ENCODE data around the gene LEFTY2. TPM values are rescaled to one million over a fixed set of nuclear protein-coding genes. Genes with fewer than 3 reads are reported as not detected.
"Not testable (repeated sequence)": the region's sequence is repeated elsewhere in the genome, so short reads cannot be mapped to it uniquely, and the experiment has no call there.

LEFTY2 gene
- total and polyA plus RNA-seq, 7 donors, result 0.03 to 1.2 (median 0.13) TPM; not detected in 2

DNA sequence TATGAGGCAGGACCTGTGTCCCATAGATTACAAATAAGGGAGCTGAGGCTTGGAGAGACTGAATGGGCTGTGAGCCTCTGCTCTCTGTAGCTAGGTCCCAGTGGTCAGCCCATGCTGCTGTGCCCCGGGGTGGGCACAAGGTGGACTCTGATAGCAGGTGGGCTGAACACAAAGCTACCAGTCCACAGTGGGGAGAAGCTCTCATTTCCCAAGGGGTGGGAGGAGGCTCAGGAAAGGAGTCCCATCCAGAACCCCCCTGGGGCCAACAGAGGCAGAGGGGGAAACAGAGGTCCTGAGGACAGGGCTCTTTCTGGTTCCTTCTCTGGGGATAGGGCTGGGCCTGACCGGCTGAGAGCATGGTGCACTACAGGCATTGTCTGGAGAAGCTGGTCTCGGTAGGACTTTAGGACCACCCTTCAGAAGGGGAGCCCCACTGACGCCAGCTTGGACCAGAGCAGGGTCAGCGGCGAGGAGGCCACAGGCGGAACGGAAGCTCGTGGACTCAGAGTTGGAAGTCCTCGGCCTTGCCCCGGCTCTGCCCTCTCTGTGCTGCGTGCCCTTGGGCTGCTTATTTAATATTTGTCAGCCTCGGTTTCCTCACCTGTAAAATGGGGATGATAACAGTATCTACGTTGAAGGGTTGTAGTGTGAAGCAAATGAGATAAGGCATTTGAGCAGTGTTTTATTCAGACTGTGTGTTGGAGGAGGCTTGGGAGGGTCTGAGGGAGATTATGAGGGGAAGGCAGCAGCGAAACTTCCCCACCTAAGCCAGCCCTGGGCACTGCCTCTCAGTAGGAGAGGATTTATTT lies 31.5 kb upstream of the LEFTY2 start:
- Histone ChIP-seq H3K27ac (no peak overlapping the region), H3K9me3 (no peaks in the 10 kb centered on the region), H3K27me3 (ENCODE audit: insufficient read depth in 3 of 3, low read length in 2 of 3) (no peaks in the 10 kb centered on the region), H3K36me3 (ENCODE audit: insufficient read depth in 1 of 2, low read depth in 1 of 2) (no peaks in the 10 kb centered on the region), H3K4me1 (no peaks in the 10 kb centered on the region), H3K4me3 (no peak overlapping the region)
- no peak for ATAC-seq
- peak in 1 of 2 donors; percentile 22 for DNase-seq
- WGBS, 3 donors, result 89 to 92% (median 91%) methylated on average over 15 of the region's 15 CpGs
- TF ChIP-seq, protein P1, sequence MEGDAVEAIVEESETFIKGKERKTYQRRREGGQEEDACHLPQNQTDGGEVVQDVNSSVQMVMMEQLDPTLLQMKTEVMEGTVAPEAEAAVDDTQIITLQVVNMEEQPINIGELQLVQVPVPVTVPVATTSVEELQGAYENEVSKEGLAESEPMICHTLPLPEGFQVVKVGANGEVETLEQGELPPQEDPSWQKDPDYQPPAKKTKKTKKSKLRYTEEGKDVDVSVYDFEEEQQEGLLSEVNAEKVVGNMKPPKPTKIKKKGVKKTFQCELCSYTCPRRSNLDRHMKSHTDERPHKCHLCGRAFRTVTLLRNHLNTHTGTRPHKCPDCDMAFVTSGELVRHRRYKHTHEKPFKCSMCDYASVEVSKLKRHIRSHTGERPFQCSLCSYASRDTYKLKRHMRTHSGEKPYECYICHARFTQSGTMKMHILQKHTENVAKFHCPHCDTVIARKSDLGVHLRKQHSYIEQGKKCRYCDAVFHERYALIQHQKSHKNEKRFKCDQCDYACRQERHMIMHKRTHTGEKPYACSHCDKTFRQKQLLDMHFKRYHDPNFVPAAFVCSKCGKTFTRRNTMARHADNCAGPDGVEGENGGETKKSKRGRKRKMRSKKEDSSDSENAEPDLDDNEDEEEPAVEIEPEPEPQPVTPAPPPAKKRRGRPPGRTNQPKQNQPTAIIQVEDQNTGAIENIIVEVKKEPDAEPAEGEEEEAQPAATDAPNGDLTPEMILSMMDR (IDR thresholded peaks at IDR 0.05), result no peak
- intact Hi-C loops (cut with DNase I), result loop anchor here in 1 of 2 donors (10.0 kb wide), 2 partner anchors 98 to 198 kb away; partner anchors contain the start of gene SRP9

DNA sequence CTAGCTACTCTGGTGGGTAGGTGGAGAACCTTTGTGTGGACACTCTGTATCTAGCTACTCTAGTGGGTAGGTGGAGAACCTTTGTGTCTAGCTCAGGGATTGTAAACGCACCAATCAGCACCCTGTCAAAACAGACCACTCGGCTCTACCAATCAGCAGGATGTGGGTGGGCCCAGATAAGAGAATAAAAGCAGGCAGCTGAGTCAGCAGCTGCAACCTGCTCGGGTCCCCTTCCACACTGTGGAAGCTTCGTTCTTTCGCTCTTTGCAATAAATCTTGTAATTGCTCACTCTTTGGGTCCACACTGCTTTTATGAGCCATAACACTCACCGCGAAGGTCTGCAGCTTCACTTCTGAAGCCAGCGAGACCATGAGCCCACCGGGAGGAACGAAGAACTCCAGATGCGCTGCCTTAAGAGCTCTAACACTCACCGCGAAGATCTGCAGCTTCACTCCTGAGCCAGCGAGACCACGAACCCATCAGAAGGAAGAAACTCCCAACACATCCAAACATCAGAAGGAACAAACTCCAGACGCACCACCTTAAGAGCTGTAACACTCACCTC lies 29.7 kb upstream of the LEFTY2 start:
- H3K27ac ChIP-seq; H3K4me1 ChIP-seq; H3K9me3 ChIP-seq; H3K27me3 ChIP-seq (ENCODE audit: insufficient read depth in 3 of 3, low read length in 2 of 3); ATAC-seq; H3K4me3 ChIP-seq; H3K36me3 ChIP-seq (ENCODE audit: insufficient read depth in 1 of 2, low read depth in 1 of 2): not testable (repeated sequence)
- 73 to 80% (median 77%) methylated on average over 16 of the region's 16 CpGs for WGBS, 3 donors
- intact Hi-C loops (cut with DNase I), result loop anchor here in 1 of 2 donors (10.0 kb wide), 2 partner anchors 96 to 196 kb away; partner anchors contain the start of gene SRP9
- peak in 1 of 2 donors; percentile 25 for DNase-seq

DNA sequence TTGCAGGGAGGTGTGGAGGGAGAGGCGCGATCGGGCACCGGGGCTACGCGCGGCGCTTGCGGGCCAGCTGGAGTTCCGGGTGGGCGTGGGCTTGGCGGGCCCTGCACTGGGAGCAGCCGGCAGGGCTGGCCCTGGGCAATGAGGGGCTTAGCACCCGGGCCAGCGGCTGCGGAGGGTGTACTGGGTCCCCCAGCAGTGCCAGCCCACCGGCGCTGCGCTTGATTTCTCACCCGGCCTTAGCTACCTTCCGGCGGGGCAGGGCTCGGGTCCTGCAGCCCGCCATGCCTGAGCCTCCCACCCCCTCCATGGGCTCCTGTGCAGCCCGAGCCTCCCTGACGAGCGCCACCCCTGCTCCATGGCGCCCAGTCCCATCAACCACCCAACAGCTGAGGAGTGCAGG lies 28.7 kb upstream of the LEFTY2 start:
- H3K4me3 ChIP-seq; H3K27me3 ChIP-seq (ENCODE audit: insufficient read depth in 3 of 3, low read length in 2 of 3); ATAC-seq; H3K4me1 ChIP-seq; H3K27ac ChIP-seq; H3K9me3 ChIP-seq; H3K36me3 ChIP-seq (ENCODE audit: insufficient read depth in 1 of 2, low read depth in 1 of 2): not testable (repeated sequence)
- WGBS, 3 donors, result 93 to 97% (median 93%) methylated on average over 17 to 28 of the region's 28 CpGs
- peak in 1 of 2 donors; percentile 28 for DNase-seq
- intact Hi-C loops (cut with DNase I), result loop anchor here in 1 of 2 donors (10.0 kb wide), 2 partner anchors 95 to 195 kb away; partner anchors contain the start of gene SRP9

DNA sequence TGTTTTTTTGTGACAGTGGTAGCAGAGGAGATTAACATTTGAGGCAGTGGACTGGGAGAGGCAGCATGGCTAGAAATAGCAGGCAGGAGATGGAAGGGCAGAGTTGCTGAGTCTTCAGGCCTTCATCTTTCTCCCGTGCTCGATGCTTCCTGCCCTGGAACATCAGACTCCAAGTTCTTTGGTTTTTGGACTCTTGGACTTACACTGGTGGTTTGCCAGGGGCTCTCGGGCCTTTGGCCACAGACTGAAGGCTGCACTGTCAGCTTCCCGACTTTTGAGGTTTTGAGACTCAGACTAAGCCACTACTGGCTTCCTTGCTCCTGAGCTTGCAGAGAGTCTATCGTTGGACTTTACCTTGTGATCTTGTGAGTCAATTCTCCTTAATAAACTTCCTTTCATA lies 24.2 kb upstream of the LEFTY2 start:
- intact Hi-C loops (cut with DNase I), result no loop called here
- Histone ChIP-seq H3K9me3 (no peaks in the 10 kb centered on the region), H3K36me3 (ENCODE audit: insufficient read depth in 1 of 2, low read depth in 1 of 2) (no peaks in the 10 kb centered on the region), H3K4me3 (no peak overlapping the region), H3K27ac (no peak overlapping the region), H3K4me1 (no peaks in the 10 kb centered on the region), H3K27me3 (ENCODE audit: insufficient read depth in 3 of 3, low read length in 2 of 3) (peaks cover 0 to 5% (median 0%) of the 10 kb centered on the region in 3 donors)
- TF ChIP-seq, protein P1 (IDR thresholded peaks at IDR 0.05), result no peak
- 49 to 69% (median 51%) methylated on average over 5 of the region's 5 CpGs for WGBS, 3 donors
- ATAC-seq (no peak), DNase-seq (no peak)

DNA sequence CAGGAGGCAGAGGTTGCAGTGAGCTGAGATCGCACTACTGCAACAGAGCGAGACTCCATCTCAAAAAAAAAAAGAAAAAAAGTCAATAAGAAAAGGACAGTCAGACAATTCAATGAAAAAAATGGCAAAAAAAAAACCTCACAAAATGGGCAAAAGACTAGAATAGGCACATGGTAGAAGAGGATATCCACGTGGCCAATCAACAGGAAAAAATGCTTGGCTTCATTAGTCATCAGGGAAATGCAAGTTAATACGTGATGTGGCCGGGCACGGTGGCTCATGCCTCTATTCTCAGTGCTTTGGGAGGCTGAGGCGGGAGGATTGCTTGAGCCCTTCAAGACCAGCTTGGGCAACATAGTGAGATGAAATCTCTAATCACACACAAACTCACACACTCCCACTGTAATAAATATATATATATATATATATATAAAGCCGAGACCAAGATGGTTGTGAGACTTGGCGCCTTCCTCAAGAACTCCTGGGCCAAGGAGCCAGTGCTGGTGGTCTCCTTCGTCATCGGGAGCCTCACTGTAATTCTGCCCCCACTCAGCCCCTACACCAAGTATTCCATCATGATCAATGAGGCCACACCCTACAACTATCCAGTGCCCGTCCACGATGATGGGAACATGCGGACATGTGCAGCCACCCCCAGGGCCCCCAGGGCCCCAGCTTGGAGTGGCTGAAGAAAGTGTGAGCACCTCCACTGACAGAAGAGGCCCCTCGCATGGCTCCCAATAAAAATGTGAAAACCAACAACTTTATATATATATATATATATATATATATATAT lies 22.9 kb upstream of the LEFTY2 start:
- WGBS, 3 donors, result 88 to 90% (median 90%) methylated on average over 15 of the region's 15 CpGs
- intact Hi-C loops (cut with DNase I), result no loop called here
- Histone ChIP-seq H3K9me3 (no peaks in the 10 kb centered on the region), H3K36me3 (ENCODE audit: insufficient read depth in 1 of 2, low read depth in 1 of 2) (no peaks in the 10 kb centered on the region), H3K27ac (no peak overlapping the region), H3K27me3 (ENCODE audit: insufficient read depth in 3 of 3, low read length in 2 of 3) (peaks cover 0 to 5% (median 0%) of the 10 kb centered on the region in 3 donors), H3K4me1 (no peaks in the 10 kb centered on the region), H3K4me3 (no peak overlapping the region)
- no peak for DNase-seq
- TF ChIP-seq, protein P1 (IDR thresholded peaks at IDR 0.05), result no peak
- ATAC-seq, result no peak
